K562 (cell line): ENCODE results near the gene HAPLN1. TPM values are rescaled to one million over a fixed set of nuclear protein-coding genes. Genes with fewer than 3 reads are reported as not detected.

Experiments used
- ATAC-seq: fragments of 200-7000 bp; cut with Tn5 transposase; 3 replicates; pipeline ENCODE4 v1.9.1; 2020; ENCODE audit warnings: moderate library complexity
- BruUV-seq: library from RNA; stranded (reverse); fragments of 400-500 nt; replicated peaks from 2 replicates; lab custom pipeline; 2021; lab: Mats Ljungman, UMichigan
- CTCF ChIA-PET: fragments of 300-600 bp; formaldehyde crosslinking; extraction: SDS; loops from one replicate; lab custom pipeline; 2021; ENCODE audit warnings: low intra/inter-chr PET ratio; lab: Yijun Ruan, JAX
- POLR2A ChIA-PET: fragments of 300-600, 350-650 bp; sonication (Branson Sonifier 250); formaldehyde crosslinking; extraction: SDS; loops from one replicate; lab custom pipeline; 2021; ENCODE audit warnings: antibody characterized with exemption, inconsistent platforms; lab: Yijun Ruan, JAX
- DNase-seq, 4 experiments: peaks; one replicate each; pipeline versions ENCODE4 v3.0.0 to v3.0.0-alpha.2; 2011 to 2018; ENCODE audit warnings: low spot score in 3 of 4, mixed read lengths in 3 of 4; ENCODE audit errors: extremely low read depth in 1 of 4
- FAIRE-seq: peaks from 2 replicates; lab custom pipeline; 2011; peaks lifted over from hg19 to GRCh38; lab: Jason Lieb, UNC
- H2AFZ ChIP-seq: 2 replicates; pipeline ENCODE4 v1.6.0; 2011; ENCODE audit warnings: low read depth, low read length, control low read depth, inconsistent platforms
- H3K27ac ChIP-seq: fragments of 200-600 bp; 3 replicates; pipeline ENCODE4 v1.8.0; 2011; ENCODE audit warnings: low read depth, mild to moderate bottlenecking, control low read depth, inconsistent platforms, low read length, moderate library complexity, mixed read lengths; ENCODE audit errors: extremely low read depth
- H3K27me3 ChIP-seq, 2 experiments: fragments of 300-600 bp in 1 of 2; 2 replicates in 1 of 2; 3 replicates in 1 of 2; pipeline versions ENCODE4 v1.6.0 to v1.8.0; 2011; ENCODE audit warnings: inconsistent platforms in 2 of 2, low read length in 2 of 2, mild to moderate bottlenecking in 1 of 2, mixed read lengths in 1 of 2, moderate library complexity in 1 of 2; ENCODE audit not compliant: control insufficient read depth in 2 of 2, insufficient read depth in 2 of 2
- H3K36me3 ChIP-seq: fragments of 300-600 bp; 3 replicates; pipeline ENCODE4 v1.8.0; 2011; ENCODE audit warnings: mild to moderate bottlenecking, low read length, inconsistent platforms; ENCODE audit not compliant: control insufficient read depth, insufficient read depth
- H3K4me1 ChIP-seq, 2 experiments: fragments of 200-600 bp in 1 of 2; replicated peaks in 1 of 2; 2 replicates in 1 of 2; 3 replicates in 1 of 2; pipeline versions ENCODE4 v1.5.1 to v1.8.0; 2011; ENCODE audit warnings: inconsistent platforms in 2 of 2, low read length in 2 of 2, mild to moderate bottlenecking in 1 of 2, mixed read lengths in 1 of 2, moderate library complexity in 1 of 2; ENCODE audit not compliant: control insufficient read depth in 2 of 2, insufficient read depth in 2 of 2
- H3K4me2 ChIP-seq: 2 replicates; pipeline ENCODE4 v1.6.1; 2011; ENCODE audit warnings: low read length, control low read depth, inconsistent platforms, mixed read lengths; ENCODE audit not compliant: insufficient read depth
- H3K4me3 ChIP-seq: fragments of 200-600 bp; sonication (generic), shearing (Covaris generic); 2 replicates; pipeline ENCODE4 v1.5.1; 2016; ENCODE audit warnings: control low read depth, inconsistent platforms
- H3K79me2 ChIP-seq: fragments of 200-600 bp; 3 replicates; pipeline ENCODE4 v1.8.0; 2011; ENCODE audit warnings: low read length, inconsistent platforms; ENCODE audit not compliant: control insufficient read depth, insufficient read depth
- H3K9ac ChIP-seq, 2 experiments: 2 replicates each; pipeline versions ENCODE4 v1.6.0 to v1.6.1; 2011; ENCODE audit warnings: low read depth in 2 of 2, low read length in 2 of 2, control low read depth in 1 of 2, inconsistent platforms in 1 of 2, mild to moderate bottlenecking in 1 of 2, mixed read lengths in 1 of 2; ENCODE audit not compliant: insufficient read depth in 1 of 2
- H3K9me1 ChIP-seq: one replicate; pipeline ENCODE4 v1.6.0; 2011; ENCODE audit warnings: inconsistent platforms, mild to moderate bottlenecking, low read length, moderate library complexity; ENCODE audit not compliant: control insufficient read depth, insufficient read depth
- H3K9me3 ChIP-seq: replicated peaks from 2 replicates; pipeline ENCODE4 v1.5.1; 2011; ENCODE audit warnings: low read depth, low read length, inconsistent platforms; ENCODE audit not compliant: control insufficient read depth, insufficient read depth
- H4K20me1 ChIP-seq: replicated peaks from 2 replicates; pipeline ENCODE4 v1.6.1; 2011; ENCODE audit warnings: low read length, inconsistent platforms, mixed read lengths; ENCODE audit not compliant: control insufficient read depth, insufficient read depth
- GATAD2B ChIP-seq: fragments of 450-650 bp; IDR thresholded peaks from 2 replicates; pipeline ENCODE4 v1.6.1; 2017; ENCODE audit warnings: mild to moderate bottlenecking, borderline replicate concordance
- NCOA1 ChIP-seq: fragments of 450-650 bp; IDR thresholded peaks from 2 replicates; pipeline ENCODE4 v1.6.1; 2016; ENCODE audit warnings: low read depth
- RHOXF2B ChIP-seq: fragments of 250-450 bp; sonication (Bioruptor Pico); conservative IDR thresholded peaks from 2 replicates; pipeline ENCODE4 v1.5.1; 2021
- STAT5B ChIP-seq: fragments of 250-450 bp; sonication (Bioruptor Pico); IDR thresholded peaks from 2 replicates; pipeline ENCODE4 v1.8.0; 2021; ENCODE audit warnings: mild to moderate bottlenecking, inconsistent platforms
- U2AF1 ChIP-seq: fragments of 200-400 bp; formaldehyde crosslinking; optimal IDR thresholded peaks from 2 replicates; pipeline ENCODE3; 2017; ENCODE audit warnings: mild to moderate bottlenecking, low read depth, low read length, moderate library complexity
- WGBS: fragments of 100-300 bp; shearing (Covaris generic); methylation state at CpG from one replicate; pipeline ENCODE4 v1.1.6; 2016; ENCODE audit warnings: low coverage, mixed read lengths; ENCODE audit not compliant: insufficient coverage; ENCODE audit errors: missing lambda C conversion rate; 5-methylcytosine and 5-hydroxymethylcytosine counted together
- in situ Hi-C: fragments of 300-500 bp; cut with MboI; formaldehyde crosslinking; loops from 4 replicates; pipeline ENCODE4 v1.15.0; 2018; ENCODE audit warnings: inconsistent platforms, mixed read lengths
- intact Hi-C: fragments of 100-400 bp; cut with micrococcal nuclease; formaldehyde crosslinking; loops from 2 replicates; pipeline ENCODE4 v1.14.2; 2022
- polyA plus RNA-seq, 8 experiments: library from polyadenylated mRNA; depleted of rRNA in 4 of 8; stranded (reverse) in 5 of 8; unstranded in 3 of 8; fragments of >200 nt; fragmentation: Nextera tagmentation in 2 of 8; fragmentation: Illumina TruSeq in 1 of 8; extraction: Ambion mirVana in 2 of 8; extraction: Trizol in 1 of 8; gene quantifications; 2 replicates each; pipeline versions ENCODE4 v1.2.1 to v1.2.3, GENCODE V29; 2011 to 2014; ENCODE audit warnings: inconsistent platforms in 1 of 8, missing spikeins in 1 of 8
- total RNA-seq, 7 experiments: library from RNA; depleted of rRNA in 6 of 7; stranded (reverse); fragments of >200 nt in 6 of 7; fragmentation: Illumina TruSeq in 2 of 7; extraction: Trizol in 2 of 7; gene quantifications; 2 replicates each; pipeline versions ENCODE4 v1.2.1 to v1.2.3, GENCODE V29; 2011 to 2021; ENCODE audit warnings: low replicate concordance in 1 of 7
- TF ChIP-seq, protein P1 (sequence below): fragments of 250-450 bp; sonication (Bioruptor Pico); IDR thresholded peaks from 2 replicates; pipeline ENCODE4 v1.8.0; 2021; ENCODE audit warnings: moderate library complexity, mild to moderate bottlenecking, inconsistent platforms
- TF ChIP-seq, protein P2 (sequence below): fragments of 450-650 bp; IDR thresholded peaks from 2 replicates; pipeline ENCODE4 v1.6.1; 2014; ENCODE audit warnings: low read depth, mild to moderate bottlenecking, moderate library complexity, borderline replicate concordance
- TF ChIP-seq, protein P3 (sequence below): fragments of 450-650 bp; IDR thresholded peaks from 2 replicates; pipeline ENCODE4 v1.6.1; 2016; ENCODE audit warnings: mild to moderate bottlenecking, moderate library complexity

The HAPLN1 gene
- total and polyA plus RNA-seq, 9 of the 15 experiments (the other 6 are each of a cell fraction or from before 2014, with no cell fraction given), result not detected

DNA sequence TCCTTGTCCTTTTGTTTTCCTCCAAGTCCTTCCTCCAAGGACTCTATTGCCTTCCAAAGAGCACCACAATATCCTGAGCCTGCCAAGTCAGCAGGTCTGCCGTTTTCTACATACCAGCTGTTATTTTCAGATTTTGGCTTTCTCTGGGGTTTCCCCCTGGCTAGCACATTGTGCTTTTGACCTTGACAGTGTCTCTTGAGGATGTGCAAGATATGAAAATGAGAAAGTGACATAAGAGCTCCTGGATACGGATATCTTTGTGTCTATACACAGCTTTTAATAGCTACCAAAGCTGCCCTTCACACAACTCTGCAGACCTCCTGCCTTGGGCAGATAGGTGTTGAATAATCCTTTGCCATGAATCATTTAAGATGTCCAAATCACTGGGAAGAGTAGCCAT, 67.0 kb downstream of the HAPLN1 start:
- no peak overlapping the region for H3K4me3 ChIP-seq
- no peaks in the 10 kb centered on the region for H3K4me1 ChIP-seq
- no peaks in the 10 kb centered on the region for H4K20me1 ChIP-seq
- FAIRE-seq (no peak), ATAC-seq (no peak), DNase-seq (no peak)
- no peaks in the 10 kb centered on the region for H3K9me3 ChIP-seq
- ChIA-PET POLR2A (interaction anchor here (1.3 kb wide), 1 partner anchor 17 kb away, joined by 3 read pairs; no protein-coding TSS in a partner anchor), CTCF (no interaction called here)
- no peaks in the 10 kb centered on the region for H3K79me2 ChIP-seq
- BruUV-seq, result no TSS peak
- H3K9ac ChIP-seq, result no peak overlapping the region
- in situ Hi-C loops (no loop called here), intact Hi-C loops (no loop called here)
- no peak overlapping the region for H3K27ac ChIP-seq
- H3K27me3 ChIP-seq, result no peaks in the 10 kb centered on the region
- no peaks in the 10 kb centered on the region for H3K36me3 ChIP-seq
- H3K9me1 ChIP-seq, result no peaks in the 10 kb centered on the region
- H3K4me2 ChIP-seq, result no peak overlapping the region
- H2AFZ ChIP-seq, result no peak overlapping the region
- WGBS, result 3% methylated on average over 2 of the region's 2 CpGs
- TF ChIP-seq RHOXF2B (CRISPR knock-in tag) (no peak), STAT5B (CRISPR knock-in tag) (no peak), NCOA1 (no peak), GATAD2B (no peak), U2AF1 (no peak)
- TF ChIP-seq, protein P1, sequence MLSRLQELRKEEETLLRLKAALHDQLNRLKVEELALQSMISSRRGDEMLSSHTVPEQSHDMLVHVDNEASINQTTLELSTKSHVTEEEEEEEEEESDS, result no peak
- TF ChIP-seq, protein P2, sequence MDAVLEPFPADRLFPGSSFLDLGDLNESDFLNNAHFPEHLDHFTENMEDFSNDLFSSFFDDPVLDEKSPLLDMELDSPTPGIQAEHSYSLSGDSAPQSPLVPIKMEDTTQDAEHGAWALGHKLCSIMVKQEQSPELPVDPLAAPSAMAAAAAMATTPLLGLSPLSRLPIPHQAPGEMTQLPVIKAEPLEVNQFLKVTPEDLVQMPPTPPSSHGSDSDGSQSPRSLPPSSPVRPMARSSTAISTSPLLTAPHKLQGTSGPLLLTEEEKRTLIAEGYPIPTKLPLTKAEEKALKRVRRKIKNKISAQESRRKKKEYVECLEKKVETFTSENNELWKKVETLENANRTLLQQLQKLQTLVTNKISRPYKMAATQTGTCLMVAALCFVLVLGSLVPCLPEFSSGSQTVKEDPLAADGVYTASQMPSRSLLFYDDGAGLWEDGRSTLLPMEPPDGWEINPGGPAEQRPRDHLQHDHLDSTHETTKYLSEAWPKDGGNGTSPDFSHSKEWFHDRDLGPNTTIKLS, result no peak
- TF ChIP-seq, protein P3, sequence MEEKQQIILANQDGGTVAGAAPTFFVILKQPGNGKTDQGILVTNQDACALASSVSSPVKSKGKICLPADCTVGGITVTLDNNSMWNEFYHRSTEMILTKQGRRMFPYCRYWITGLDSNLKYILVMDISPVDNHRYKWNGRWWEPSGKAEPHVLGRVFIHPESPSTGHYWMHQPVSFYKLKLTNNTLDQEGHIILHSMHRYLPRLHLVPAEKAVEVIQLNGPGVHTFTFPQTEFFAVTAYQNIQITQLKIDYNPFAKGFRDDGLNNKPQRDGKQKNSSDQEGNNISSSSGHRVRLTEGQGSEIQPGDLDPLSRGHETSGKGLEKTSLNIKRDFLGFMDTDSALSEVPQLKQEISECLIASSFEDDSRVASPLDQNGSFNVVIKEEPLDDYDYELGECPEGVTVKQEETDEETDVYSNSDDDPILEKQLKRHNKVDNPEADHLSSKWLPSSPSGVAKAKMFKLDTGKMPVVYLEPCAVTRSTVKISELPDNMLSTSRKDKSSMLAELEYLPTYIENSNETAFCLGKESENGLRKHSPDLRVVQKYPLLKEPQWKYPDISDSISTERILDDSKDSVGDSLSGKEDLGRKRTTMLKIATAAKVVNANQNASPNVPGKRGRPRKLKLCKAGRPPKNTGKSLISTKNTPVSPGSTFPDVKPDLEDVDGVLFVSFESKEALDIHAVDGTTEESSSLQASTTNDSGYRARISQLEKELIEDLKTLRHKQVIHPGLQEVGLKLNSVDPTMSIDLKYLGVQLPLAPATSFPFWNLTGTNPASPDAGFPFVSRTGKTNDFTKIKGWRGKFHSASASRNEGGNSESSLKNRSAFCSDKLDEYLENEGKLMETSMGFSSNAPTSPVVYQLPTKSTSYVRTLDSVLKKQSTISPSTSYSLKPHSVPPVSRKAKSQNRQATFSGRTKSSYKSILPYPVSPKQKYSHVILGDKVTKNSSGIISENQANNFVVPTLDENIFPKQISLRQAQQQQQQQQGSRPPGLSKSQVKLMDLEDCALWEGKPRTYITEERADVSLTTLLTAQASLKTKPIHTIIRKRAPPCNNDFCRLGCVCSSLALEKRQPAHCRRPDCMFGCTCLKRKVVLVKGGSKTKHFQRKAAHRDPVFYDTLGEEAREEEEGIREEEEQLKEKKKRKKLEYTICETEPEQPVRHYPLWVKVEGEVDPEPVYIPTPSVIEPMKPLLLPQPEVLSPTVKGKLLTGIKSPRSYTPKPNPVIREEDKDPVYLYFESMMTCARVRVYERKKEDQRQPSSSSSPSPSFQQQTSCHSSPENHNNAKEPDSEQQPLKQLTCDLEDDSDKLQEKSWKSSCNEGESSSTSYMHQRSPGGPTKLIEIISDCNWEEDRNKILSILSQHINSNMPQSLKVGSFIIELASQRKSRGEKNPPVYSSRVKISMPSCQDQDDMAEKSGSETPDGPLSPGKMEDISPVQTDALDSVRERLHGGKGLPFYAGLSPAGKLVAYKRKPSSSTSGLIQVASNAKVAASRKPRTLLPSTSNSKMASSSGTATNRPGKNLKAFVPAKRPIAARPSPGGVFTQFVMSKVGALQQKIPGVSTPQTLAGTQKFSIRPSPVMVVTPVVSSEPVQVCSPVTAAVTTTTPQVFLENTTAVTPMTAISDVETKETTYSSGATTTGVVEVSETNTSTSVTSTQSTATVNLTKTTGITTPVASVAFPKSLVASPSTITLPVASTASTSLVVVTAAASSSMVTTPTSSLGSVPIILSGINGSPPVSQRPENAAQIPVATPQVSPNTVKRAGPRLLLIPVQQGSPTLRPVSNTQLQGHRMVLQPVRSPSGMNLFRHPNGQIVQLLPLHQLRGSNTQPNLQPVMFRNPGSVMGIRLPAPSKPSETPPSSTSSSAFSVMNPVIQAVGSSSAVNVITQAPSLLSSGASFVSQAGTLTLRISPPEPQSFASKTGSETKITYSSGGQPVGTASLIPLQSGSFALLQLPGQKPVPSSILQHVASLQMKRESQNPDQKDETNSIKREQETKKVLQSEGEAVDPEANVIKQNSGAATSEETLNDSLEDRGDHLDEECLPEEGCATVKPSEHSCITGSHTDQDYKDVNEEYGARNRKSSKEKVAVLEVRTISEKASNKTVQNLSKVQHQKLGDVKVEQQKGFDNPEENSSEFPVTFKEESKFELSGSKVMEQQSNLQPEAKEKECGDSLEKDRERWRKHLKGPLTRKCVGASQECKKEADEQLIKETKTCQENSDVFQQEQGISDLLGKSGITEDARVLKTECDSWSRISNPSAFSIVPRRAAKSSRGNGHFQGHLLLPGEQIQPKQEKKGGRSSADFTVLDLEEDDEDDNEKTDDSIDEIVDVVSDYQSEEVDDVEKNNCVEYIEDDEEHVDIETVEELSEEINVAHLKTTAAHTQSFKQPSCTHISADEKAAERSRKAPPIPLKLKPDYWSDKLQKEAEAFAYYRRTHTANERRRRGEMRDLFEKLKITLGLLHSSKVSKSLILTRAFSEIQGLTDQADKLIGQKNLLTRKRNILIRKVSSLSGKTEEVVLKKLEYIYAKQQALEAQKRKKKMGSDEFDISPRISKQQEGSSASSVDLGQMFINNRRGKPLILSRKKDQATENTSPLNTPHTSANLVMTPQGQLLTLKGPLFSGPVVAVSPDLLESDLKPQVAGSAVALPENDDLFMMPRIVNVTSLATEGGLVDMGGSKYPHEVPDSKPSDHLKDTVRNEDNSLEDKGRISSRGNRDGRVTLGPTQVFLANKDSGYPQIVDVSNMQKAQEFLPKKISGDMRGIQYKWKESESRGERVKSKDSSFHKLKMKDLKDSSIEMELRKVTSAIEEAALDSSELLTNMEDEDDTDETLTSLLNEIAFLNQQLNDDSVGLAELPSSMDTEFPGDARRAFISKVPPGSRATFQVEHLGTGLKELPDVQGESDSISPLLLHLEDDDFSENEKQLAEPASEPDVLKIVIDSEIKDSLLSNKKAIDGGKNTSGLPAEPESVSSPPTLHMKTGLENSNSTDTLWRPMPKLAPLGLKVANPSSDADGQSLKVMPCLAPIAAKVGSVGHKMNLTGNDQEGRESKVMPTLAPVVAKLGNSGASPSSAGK, result no peak
